22Rv1 (cell line): ENCODE results near the gene HOMEZ.

Experiments
- H3K27ac ChIP-seq: fragments of 450-650 bp; 2 replicates; pipeline ENCODE4 v1.5.1; 2017
- CTCF ChIP-seq: fragments of 450-650 bp; IDR thresholded peaks from 2 replicates; pipeline ENCODE4 v1.5.1; 2017; ENCODE audit warnings: mild to moderate bottlenecking
- ZFX ChIP-seq: fragments of 450-650 bp; IDR thresholded peaks from 2 replicates; pipeline ENCODE4 v1.6.1; 2017; ENCODE audit warnings: antibody characterized with exemption, borderline replicate concordance

Gene HOMEZ

GRCh38 chr14:23286020-23286901 is at the start of gene HOMEZ:
HOMEZ (minus strand) TSS chr14:23286132; CDS start chr14:23285952, 180 bp downstream.
- peak within 1 kb of the TSS; percentile 99 for H3K27ac ChIP-seq
- TF ChIP-seq ZFX (no peak), CTCF (no peak)

- no peak overlapping the region for H3K27ac ChIP-seq
- TF ChIP-seq ZFX, result no peak
- TF ChIP-seq CTCF, result no peak
These were observed 49.7 kb upstream of the HOMEZ start for GRCh38 chr14:23335623-23336022.

- no peak overlapping the region for H3K27ac ChIP-seq
- TF ChIP-seq CTCF, result peak; percentile 90
- TF ChIP-seq ZFX, result no peak
These were observed 42.2 kb upstream of the HOMEZ start for GRCh38 chr14:23327947-23328744.

- peak overlapping the region; percentile 13; the same call in 1 of the 2 replicates for H3K27ac ChIP-seq
- TF ChIP-seq ZFX, result no peak
These were observed 40.8 kb upstream of the HOMEZ start for GRCh38 chr14:23326491-23327332.

- H3K27ac ChIP-seq, result peak overlapping the region; percentile 13; the same call in 1 of the 2 replicates
These were observed 39.8 kb upstream of the HOMEZ start for GRCh38 chr14:23325746-23326145.

- no peak for TF ChIP-seq CTCF
- no peak for TF ChIP-seq ZFX
- 0 out of 2 replicates have a peak overlapping the region, but pooled peaks have one; percentile 96 for H3K27ac ChIP-seq
These were observed 39.1 kb upstream of the HOMEZ start for GRCh38 chr14:23324993-23325392.

- TF ChIP-seq ZFX (no peak), CTCF (no peak)
- peak overlapping the region; percentile 96; the same call in 1 of the 2 replicates for H3K27ac ChIP-seq
These were observed 38.5 kb upstream of the HOMEZ start for GRCh38 chr14:23324455-23324846.
